Mesenchymal stem cell (in vitro differentiated cells and primary cell): ENCODE data around the gene ZNF532.

ENCODE experiments used
- DNase-seq: peaks from one replicate; pipeline ENCODE4 v3.0.0-alpha.2; 2013
- H2AFZ ChIP-seq: one replicate; pipeline ENCODE4 v1.6.1; 2013; ENCODE audit warnings: low read depth, mild to moderate bottlenecking, control low read depth, inconsistent platforms, low read length, moderate library complexity
- H2AK5ac ChIP-seq: 2 replicates; pipeline ENCODE4 v1.6.1; 2013; ENCODE audit warnings: low read length, moderate library complexity, mild to moderate bottlenecking, inconsistent platforms; ENCODE audit not compliant: severe bottlenecking
- H2BK120ac ChIP-seq: one replicate; pipeline ENCODE4 v1.6.1; 2013; ENCODE audit warnings: low read depth, mild to moderate bottlenecking, inconsistent platforms, low read length, moderate library complexity
- H2BK12ac ChIP-seq, 2 experiments: one replicate each; pipeline ENCODE4 v1.6.1; 2013; ENCODE audit warnings: inconsistent platforms in 2 of 2, low read length in 2 of 2, mild to moderate bottlenecking in 2 of 2, moderate library complexity in 2 of 2, control low read depth in 1 of 2
- H2BK15ac ChIP-seq: one replicate; pipeline ENCODE4 v1.6.1; 2013; ENCODE audit warnings: mild to moderate bottlenecking, low read depth, inconsistent platforms; ENCODE audit not compliant: poor library complexity, severe bottlenecking
- H2BK5ac ChIP-seq: 2 replicates; pipeline ENCODE4 v1.6.1; 2013; ENCODE audit warnings: low read depth, mild to moderate bottlenecking, low read length, control low read depth, inconsistent platforms; ENCODE audit not compliant: poor library complexity, severe bottlenecking
- H3K14ac ChIP-seq, 2 experiments: one replicate each; pipeline ENCODE4 v1.6.1; 2013; ENCODE audit warnings: inconsistent platforms in 2 of 2, low read length in 2 of 2, control low read depth in 1 of 2, mild to moderate bottlenecking in 1 of 2, moderate library complexity in 1 of 2
- H3K18ac ChIP-seq, 2 experiments: one replicate each; pipeline ENCODE4 v1.6.1; 2013; ENCODE audit warnings: inconsistent platforms in 2 of 2, low read length in 2 of 2, control low read depth in 1 of 2, low read depth in 1 of 2, mild to moderate bottlenecking in 1 of 2
- H3K23ac ChIP-seq, 2 experiments: one replicate each; pipeline ENCODE4 v1.6.1; 2013; ENCODE audit warnings: inconsistent platforms in 2 of 2, low read length in 2 of 2, mild to moderate bottlenecking in 2 of 2, moderate library complexity in 2 of 2, control low read depth in 1 of 2
- H3K27ac ChIP-seq: 2 replicates; pipeline ENCODE4 v1.5.1; 2013; ENCODE audit warnings: mild to moderate bottlenecking, moderate library complexity, low read length, control low read depth, inconsistent platforms; ENCODE audit not compliant: poor library complexity, severe bottlenecking
- H3K27me3 ChIP-seq, 2 experiments: 2 replicates each; pipeline versions ENCODE4 v1.6.1 to v1.7.0; 2013; ENCODE audit warnings: low read length in 2 of 2, mild to moderate bottlenecking in 2 of 2, moderate library complexity in 2 of 2, control low read depth in 1 of 2, inconsistent platforms in 1 of 2; ENCODE audit not compliant: control insufficient read depth in 1 of 2, insufficient read depth in 1 of 2
- H3K36me3 ChIP-seq, 2 experiments: 2 replicates each; pipeline versions ENCODE4 v1.6.1 to v1.7.0; 2013; ENCODE audit warnings: low read length in 2 of 2, control low read depth in 1 of 2, inconsistent platforms in 1 of 2, low read depth in 1 of 2, mild to moderate bottlenecking in 1 of 2; ENCODE audit not compliant: insufficient read depth in 2 of 2, control insufficient read depth in 1 of 2
- H3K4ac ChIP-seq, 2 experiments: one replicate each; pipeline ENCODE4 v1.6.1; 2013; ENCODE audit warnings: inconsistent platforms in 2 of 2, low read length in 2 of 2, mild to moderate bottlenecking in 2 of 2, moderate library complexity in 2 of 2, control low read depth in 1 of 2, low read depth in 1 of 2
- H3K4me1 ChIP-seq: 2 replicates; pipeline ENCODE4 v1.6.1; 2013; ENCODE audit warnings: low read depth, low read length, control low read depth; ENCODE audit not compliant: control insufficient read depth, insufficient read depth
- H3K4me2 ChIP-seq: 2 replicates; pipeline ENCODE4 v1.6.1; 2013; ENCODE audit warnings: low read length, mild to moderate bottlenecking, inconsistent platforms; ENCODE audit not compliant: poor library complexity, severe bottlenecking
- H3K4me3 ChIP-seq, 2 experiments: 2 replicates each; pipeline versions ENCODE4 v1.5.1 to v1.7.0; 2013; ENCODE audit warnings: low read length in 2 of 2, mild to moderate bottlenecking in 2 of 2, control low read depth in 1 of 2, low read depth in 1 of 2; ENCODE audit not compliant: insufficient read depth in 1 of 2
- H3K79me1 ChIP-seq: replicated peaks from 2 replicates; pipeline ENCODE4 v1.6.1; 2013; ENCODE audit warnings: mild to moderate bottlenecking, control low read depth, low read length, inconsistent platforms; ENCODE audit not compliant: poor library complexity, severe bottlenecking
- H3K9ac ChIP-seq: 2 replicates; pipeline ENCODE4 v1.7.0; 2013; ENCODE audit warnings: mild to moderate bottlenecking, low read length, moderate library complexity
- H3K9me3 ChIP-seq: 2 replicates; pipeline ENCODE4 v1.7.0; 2013; ENCODE audit warnings: mild to moderate bottlenecking, low read length; ENCODE audit not compliant: control insufficient read depth
- H4K8ac ChIP-seq: one replicate; pipeline ENCODE4 v1.6.1; 2013; ENCODE audit warnings: inconsistent platforms, mild to moderate bottlenecking, low read length, moderate library complexity
- H4K91ac ChIP-seq: one replicate; pipeline ENCODE4 v1.6.1; 2013; ENCODE audit warnings: mild to moderate bottlenecking, low read length, inconsistent platforms
- WGBS: methylation state at CpG from one replicate; pipeline ENCODE4 v1.1.7; 2013; ENCODE audit warnings: mixed read lengths; 5-methylcytosine and 5-hydroxymethylcytosine counted together

ZNF532 gene

DNA sequence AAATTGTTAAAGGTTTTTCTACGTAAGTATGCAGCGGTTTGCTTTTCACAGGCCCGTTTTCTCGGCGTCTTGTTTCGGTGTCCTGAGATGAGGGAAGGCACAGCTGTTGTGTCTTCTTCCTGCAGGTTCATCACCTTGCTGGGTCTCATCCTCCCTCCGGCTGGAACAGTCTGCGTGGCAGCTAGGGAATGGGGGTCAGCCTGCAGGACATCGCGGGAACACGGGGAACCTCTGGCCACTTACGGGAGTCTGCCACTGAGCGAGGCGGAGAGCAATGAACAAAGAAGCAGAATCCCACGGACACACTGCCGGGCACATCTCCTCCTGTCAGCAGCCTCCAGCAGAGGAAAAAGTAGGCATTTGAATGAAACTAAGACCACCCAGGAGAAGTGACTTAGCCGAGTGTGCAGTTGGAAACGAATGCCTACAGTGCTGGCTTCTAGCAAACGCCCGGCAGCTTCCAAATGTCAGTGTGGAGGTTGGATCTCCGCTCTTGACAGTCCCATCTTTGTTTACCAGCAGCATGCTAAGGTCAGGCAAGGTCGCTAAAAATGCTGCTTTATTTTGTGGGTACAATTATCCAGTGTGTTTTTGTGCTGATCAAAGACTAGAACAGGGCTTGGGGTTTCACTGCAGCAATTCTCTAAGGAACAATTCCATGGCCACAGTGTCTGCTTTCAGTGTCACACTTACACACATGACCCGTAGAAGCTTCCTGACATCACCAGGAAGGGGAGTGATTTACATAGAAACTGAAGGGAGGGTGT is 165.2 kb downstream of the ZNF532 start:
- Histone ChIP-seq H2BK12ac (peak overlapping the region in 1 of 2 experiments; percentile 99), H3K4me2 (no peak overlapping the region), H3K79me1 (no peaks in the 10 kb centered on the region), H3K9me3 (no peaks in the 10 kb centered on the region), H3K4ac (peak overlapping the region in 1 of 2 experiments; percentile 55), H4K8ac (peak overlapping the region; percentile 57), H3K4me3 (no peak overlapping the region), H3K23ac (no peak overlapping the region), H3K4me1 (no peaks in the 10 kb centered on the region), H2AK5ac (no peak overlapping the region), H3K27me3 (no peaks in the 10 kb centered on the region), H3K36me3 (no peaks in the 10 kb centered on the region), H2AFZ (peak overlapping the region; percentile 79), H4K91ac (peak overlapping the region; percentile 0), H3K27ac (no peak overlapping the region), H3K9ac (no peak overlapping the region), H3K18ac (peak overlapping the region in 1 of 2 experiments; percentile 82), H2BK15ac (no peak overlapping the region), H3K14ac (peak overlapping the region in 1 of 2 experiments; percentile 80), H2BK5ac (no peak overlapping the region), H2BK120ac (no peak overlapping the region)
- no peak for DNase-seq
- 77% methylated on average over 23 of the region's 23 CpGs for WGBS

DNA sequence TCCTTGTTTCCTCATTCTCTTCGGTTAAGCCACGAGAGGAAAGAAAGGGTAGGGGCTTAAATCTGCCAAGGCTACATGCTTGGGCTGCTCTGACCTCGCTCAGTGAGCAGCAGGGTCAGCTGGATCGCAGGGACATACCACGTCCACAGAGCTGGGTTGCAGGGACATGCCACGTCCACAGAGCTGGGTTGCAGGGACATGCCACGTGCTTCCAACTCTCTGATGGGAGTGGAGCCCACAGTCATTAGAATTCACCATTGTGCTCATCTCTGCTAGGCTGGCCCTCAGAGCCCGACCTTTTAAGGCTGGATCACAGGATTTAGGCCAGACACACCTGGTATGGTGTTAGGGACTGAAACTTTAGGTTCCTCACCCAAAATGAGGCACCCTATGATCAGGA is 167.6 kb downstream of the ZNF532 start:
- H3K14ac ChIP-seq = no peak overlapping the region
- no peak overlapping the region for H2AFZ ChIP-seq
- no peak overlapping the region for H2BK15ac ChIP-seq
- H3K79me1 ChIP-seq = no peaks in the 10 kb centered on the region
- no peaks in the 10 kb centered on the region for H3K4me1 ChIP-seq
- H3K4me2 ChIP-seq = no peak overlapping the region
- H3K4me3 ChIP-seq = no peak overlapping the region
- WGBS = 94% methylated on average over 8 of the region's 8 CpGs
- no peak overlapping the region for H2BK5ac ChIP-seq
- H2BK120ac ChIP-seq = no peak overlapping the region
- H2BK12ac ChIP-seq = no peak overlapping the region
- H4K91ac ChIP-seq = no peak overlapping the region
- no peaks in the 10 kb centered on the region for H3K36me3 ChIP-seq
- H3K4ac ChIP-seq = no peak overlapping the region
- no peak overlapping the region for H3K23ac ChIP-seq
- no peak overlapping the region for H3K18ac ChIP-seq
- no peak overlapping the region for H2AK5ac ChIP-seq
- no peak overlapping the region for H3K9ac ChIP-seq
- no peak for DNase-seq
- H3K9me3 ChIP-seq = no peaks in the 10 kb centered on the region
- no peak overlapping the region for H3K27ac ChIP-seq
- no peaks in the 10 kb centered on the region for H3K27me3 ChIP-seq
- H4K8ac ChIP-seq = no peak overlapping the region

DNA sequence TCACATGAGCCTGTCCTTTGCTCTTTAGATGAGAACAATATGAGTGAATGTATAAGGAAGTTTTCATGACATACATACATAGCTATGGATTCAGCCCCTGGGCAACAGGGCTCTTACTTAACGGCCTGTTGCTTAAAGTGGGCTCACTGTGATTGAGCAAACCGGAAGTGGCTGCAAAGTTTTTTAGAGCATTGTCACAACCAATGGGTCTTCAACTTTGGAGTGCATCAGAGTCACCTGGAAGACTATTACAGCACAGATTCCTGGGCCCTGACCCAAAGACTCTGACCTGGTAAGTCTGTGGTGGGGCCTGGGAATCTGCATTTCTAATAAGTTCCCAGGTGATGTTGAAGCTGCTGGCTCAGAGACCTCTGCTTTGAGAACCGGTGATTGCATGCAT is 168.7 kb downstream of the ZNF532 start:
- Histone ChIP-seq H3K36me3 (no peaks in the 10 kb centered on the region), H4K91ac (no peak overlapping the region), H2BK120ac (no peak overlapping the region), H2BK5ac (no peak overlapping the region), H3K4me1 (no peaks in the 10 kb centered on the region), H3K14ac (no peak overlapping the region), H2BK12ac (no peak overlapping the region), H4K8ac (no peak overlapping the region), H3K23ac (no peak overlapping the region), H3K18ac (no peak overlapping the region), H3K4me2 (no peak overlapping the region), H2AFZ (no peak overlapping the region), H3K4me3 (no peak overlapping the region), H2AK5ac (no peak overlapping the region), H3K27me3 (peaks cover 0 to 5% of the 10 kb centered on the region in 2 experiments), H3K9me3 (no peaks in the 10 kb centered on the region), H3K9ac (no peak overlapping the region), H3K4ac (no peak overlapping the region), H3K79me1 (no peaks in the 10 kb centered on the region), H2BK15ac (no peak overlapping the region), H3K27ac (no peak overlapping the region)
- DNase-seq = peak; percentile 29
- WGBS = 76% methylated on average over 3 of the region's 3 CpGs

DNA sequence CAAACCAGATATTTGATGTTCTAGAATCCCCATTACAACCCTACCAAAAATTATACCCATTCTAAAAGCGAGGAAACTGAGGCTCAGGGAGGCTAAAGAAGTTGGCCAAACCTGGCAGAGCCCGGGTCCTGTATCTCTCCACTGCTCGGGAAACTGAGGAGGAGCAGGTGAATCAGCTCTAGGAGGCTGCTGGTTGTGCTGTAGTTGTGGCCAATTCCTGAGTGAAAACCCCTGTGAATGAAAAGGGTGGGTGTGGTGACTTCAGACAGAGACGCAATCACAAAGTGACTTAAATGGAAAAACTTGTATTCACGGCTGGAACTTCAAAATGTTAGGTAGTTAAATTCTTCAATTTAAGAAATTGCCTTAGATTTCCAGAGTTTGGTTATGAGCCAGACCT is 169.3 kb downstream of the ZNF532 start:
- H2BK15ac ChIP-seq = no peak overlapping the region
- no peak overlapping the region for H2AK5ac ChIP-seq
- no peak overlapping the region for H2AFZ ChIP-seq
- no peaks in the 10 kb centered on the region for H3K9me3 ChIP-seq
- no peaks in the 10 kb centered on the region for H3K79me1 ChIP-seq
- no peak overlapping the region for H2BK12ac ChIP-seq
- no peak overlapping the region for H3K14ac ChIP-seq
- no peak overlapping the region for H3K27ac ChIP-seq
- H3K36me3 ChIP-seq = no peaks in the 10 kb centered on the region
- no peak overlapping the region for H4K91ac ChIP-seq
- H3K4ac ChIP-seq = no peak overlapping the region
- no peaks in the 10 kb centered on the region for H3K4me1 ChIP-seq
- WGBS = 92% methylated on average over 5 of the region's 5 CpGs
- H4K8ac ChIP-seq = no peak overlapping the region
- H2BK5ac ChIP-seq = no peak overlapping the region
- DNase-seq = no peak
- H3K27me3 ChIP-seq = peaks cover 0 to 5% of the 10 kb centered on the region in 2 experiments
- H3K4me3 ChIP-seq = no peak overlapping the region
- no peak overlapping the region for H2BK120ac ChIP-seq
- no peak overlapping the region for H3K9ac ChIP-seq
- no peak overlapping the region for H3K18ac ChIP-seq
- no peak overlapping the region for H3K4me2 ChIP-seq
- H3K23ac ChIP-seq = no peak overlapping the region
